Osteoblast (primary cell): ENCODE measurements around the gene MTA1. TPM values are rescaled to one million over a fixed set of nuclear protein-coding genes. Genes with fewer than 3 reads are reported as not detected.

Experiments used
- DNase-seq: peaks from one replicate; pipeline ENCODE4 v3.0.0; 2011; ENCODE audit warnings: low spot score, mixed read lengths; ENCODE audit not compliant: insufficient read length; ENCODE audit errors: missing footprints
- H2AFZ ChIP-seq: 2 replicates; pipeline ENCODE4 v1.6.0; 2011; ENCODE audit warnings: mild to moderate bottlenecking, low read length
- H3K27ac ChIP-seq: 2 replicates; pipeline ENCODE4 v1.5.1; 2011; ENCODE audit warnings: mild to moderate bottlenecking, low read depth, low read length, moderate library complexity
- H3K27me3 ChIP-seq: 2 replicates; pipeline ENCODE4 v1.6.0; 2012; ENCODE audit warnings: mild to moderate bottlenecking, control low read depth, inconsistent platforms, low read length, moderate library complexity; ENCODE audit not compliant: insufficient read depth
- H3K36me3 ChIP-seq: 2 replicates; pipeline ENCODE4 v1.5.1; 2011; ENCODE audit warnings: mild to moderate bottlenecking, low read length, control low read depth, moderate library complexity; ENCODE audit not compliant: insufficient read depth
- H3K4me1 ChIP-seq: 2 replicates; pipeline ENCODE4 v1.5.1; 2011; ENCODE audit warnings: mild to moderate bottlenecking, low read length, control low read depth, moderate library complexity; ENCODE audit not compliant: insufficient read depth
- H3K4me2 ChIP-seq: 2 replicates; pipeline ENCODE4 v1.6.0; 2011; ENCODE audit warnings: mild to moderate bottlenecking, low read length; ENCODE audit not compliant: insufficient read depth
- H3K4me3 ChIP-seq: fragments of 200-600 bp; sonication (generic); 3 replicates; pipeline ENCODE4 v1.5.1; 2012; ENCODE audit warnings: mild to moderate bottlenecking, low read length, inconsistent platforms; ENCODE audit not compliant: insufficient read depth
- H3K79me2 ChIP-seq: 2 replicates; pipeline ENCODE4 v1.6.0; 2012; ENCODE audit warnings: mild to moderate bottlenecking, low read length, control low read depth, inconsistent platforms; ENCODE audit not compliant: insufficient read depth
- H3K9me3 ChIP-seq: 2 replicates; pipeline ENCODE4 v1.5.1; 2011; ENCODE audit warnings: low read depth, low read length, control low read depth
- H4K20me1 ChIP-seq: 2 replicates; pipeline ENCODE4 v1.6.0; 2012; ENCODE audit warnings: mild to moderate bottlenecking, low read length, control low read depth; ENCODE audit not compliant: insufficient read depth
- total RNA-seq: library from RNA; depleted of rRNA; stranded (reverse); fragments of >200 nt; gene quantifications from 2 replicates; pipeline ENCODE4 v1.2.3, GENCODE V29; 2012
- TF ChIP-seq, protein P1 (sequence below): IDR thresholded peaks from 2 replicates; pipeline ENCODE4 v1.5.1; 2011; ENCODE audit warnings: mild to moderate bottlenecking, low read depth, low read length, moderate library complexity; ENCODE audit errors: extremely low read depth

Gene MTA1
- total RNA-seq, 1 donor, result 60.4 TPM

- TF ChIP-seq, protein P1, sequence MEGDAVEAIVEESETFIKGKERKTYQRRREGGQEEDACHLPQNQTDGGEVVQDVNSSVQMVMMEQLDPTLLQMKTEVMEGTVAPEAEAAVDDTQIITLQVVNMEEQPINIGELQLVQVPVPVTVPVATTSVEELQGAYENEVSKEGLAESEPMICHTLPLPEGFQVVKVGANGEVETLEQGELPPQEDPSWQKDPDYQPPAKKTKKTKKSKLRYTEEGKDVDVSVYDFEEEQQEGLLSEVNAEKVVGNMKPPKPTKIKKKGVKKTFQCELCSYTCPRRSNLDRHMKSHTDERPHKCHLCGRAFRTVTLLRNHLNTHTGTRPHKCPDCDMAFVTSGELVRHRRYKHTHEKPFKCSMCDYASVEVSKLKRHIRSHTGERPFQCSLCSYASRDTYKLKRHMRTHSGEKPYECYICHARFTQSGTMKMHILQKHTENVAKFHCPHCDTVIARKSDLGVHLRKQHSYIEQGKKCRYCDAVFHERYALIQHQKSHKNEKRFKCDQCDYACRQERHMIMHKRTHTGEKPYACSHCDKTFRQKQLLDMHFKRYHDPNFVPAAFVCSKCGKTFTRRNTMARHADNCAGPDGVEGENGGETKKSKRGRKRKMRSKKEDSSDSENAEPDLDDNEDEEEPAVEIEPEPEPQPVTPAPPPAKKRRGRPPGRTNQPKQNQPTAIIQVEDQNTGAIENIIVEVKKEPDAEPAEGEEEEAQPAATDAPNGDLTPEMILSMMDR, result no peak
- peaks cover 4% of the 10 kb centered on the region for H4K20me1 ChIP-seq
- no peak overlapping the region for H2AFZ ChIP-seq
- peak; percentile 73 for DNase-seq
- H3K27ac ChIP-seq, result no peak overlapping the region
- H3K4me2 ChIP-seq, result peak overlapping the region; percentile 77
- H3K36me3 ChIP-seq, result no peaks in the 10 kb centered on the region
- H3K9me3 ChIP-seq, result no peaks in the 10 kb centered on the region
- peaks cover 11% of the 10 kb centered on the region for H3K27me3 ChIP-seq
- H3K4me1 ChIP-seq, result peaks cover 11% of the 10 kb centered on the region
- peak overlapping the region; percentile 70 for H3K4me3 ChIP-seq
- peaks cover 9% of the 10 kb centered on the region for H3K79me2 ChIP-seq
Observed at GRCh38 chr14:105415481-105416428, 3.9 kb upstream of the MTA1 start.

DNA sequence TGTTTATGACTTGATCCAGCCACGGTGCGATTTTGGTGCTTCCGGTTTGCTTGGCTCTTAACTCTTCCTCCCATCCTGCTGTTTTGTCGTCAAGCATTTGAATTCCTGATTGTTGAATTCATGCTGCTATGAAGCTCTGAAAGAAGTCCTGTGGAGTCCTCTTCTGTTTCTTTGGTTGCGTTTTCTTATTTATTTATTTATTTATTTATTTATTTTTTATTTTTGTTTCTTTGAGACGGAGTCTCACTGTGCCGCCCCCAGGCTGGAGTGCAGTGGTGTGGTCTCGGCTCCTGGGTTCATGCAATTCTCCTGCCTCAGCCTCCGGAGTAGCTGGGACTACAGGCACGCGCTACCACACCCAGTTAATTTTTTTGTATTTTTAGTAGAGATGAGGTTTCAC lies 3.0 kb upstream of the MTA1 start:
- TF ChIP-seq, protein P1, result no peak
- Histone ChIP-seq H3K4me3 (no peak overlapping the region), H3K36me3 (no peaks in the 10 kb centered on the region), H3K4me1 (peaks cover 19% of the 10 kb centered on the region), H3K79me2 (peaks cover 18% of the 10 kb centered on the region), H3K27me3 (peaks cover 9% of the 10 kb centered on the region), H3K27ac (no peak overlapping the region), H2AFZ (no peak overlapping the region), H3K9me3 (no peaks in the 10 kb centered on the region), H4K20me1 (peaks cover 10% of the 10 kb centered on the region), H3K4me2 (no peak overlapping the region)
- DNase-seq, result peak; percentile 82

DNA sequence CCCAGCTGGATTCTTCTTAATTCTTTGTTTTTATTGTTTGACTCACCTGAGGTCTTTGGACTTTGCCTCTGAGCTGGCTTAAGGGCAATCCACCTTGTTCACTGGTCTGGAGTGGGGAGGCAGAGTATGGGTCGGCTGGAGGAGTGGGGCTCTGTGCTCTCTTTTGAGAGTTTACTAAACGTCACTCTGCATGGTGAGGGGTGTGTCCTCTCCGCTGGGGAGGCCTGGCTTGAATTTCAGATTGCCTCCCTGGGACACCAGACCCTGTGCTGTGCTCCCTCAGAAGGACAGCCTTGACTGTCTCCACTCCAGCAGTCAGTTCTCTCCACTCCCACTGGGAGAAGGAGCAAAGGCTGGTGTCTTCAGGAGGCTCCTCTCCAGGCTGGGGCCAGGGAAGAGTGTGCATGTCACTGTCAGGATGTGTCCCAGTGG lies 1.9 kb upstream of the MTA1 start:
- DNase-seq, result peak; percentile 78
- no peak overlapping the region for H3K4me3 ChIP-seq
- no peak overlapping the region for H3K4me2 ChIP-seq
- H3K4me1 ChIP-seq, result peaks cover 19% of the 10 kb centered on the region
- H4K20me1 ChIP-seq, result peaks cover 18% of the 10 kb centered on the region
- H2AFZ ChIP-seq, result no peak overlapping the region
- TF ChIP-seq, protein P1, result no peak
- H3K9me3 ChIP-seq, result no peaks in the 10 kb centered on the region
- peaks cover 5% of the 10 kb centered on the region for H3K27me3 ChIP-seq
- H3K36me3 ChIP-seq, result no peaks in the 10 kb centered on the region
- no peak overlapping the region for H3K27ac ChIP-seq
- H3K79me2 ChIP-seq, result peaks cover 29% of the 10 kb centered on the region
